B cell (primary cell): ENCODE data around the gene VARS1.

Experiments
- CTCF ChIP-seq: fragments of 200-600 bp; IDR thresholded peaks from one replicate; pipeline ENCODE4 v1.8.0; 2022; ENCODE audit warnings: antibody characterized with exemption, mild to moderate bottlenecking
- EZH2 ChIP-seq: IDR thresholded peaks from 2 replicates; pipeline ENCODE4 v1.6.1; 2012; ENCODE audit warnings: borderline replicate concordance, low read depth, mild to moderate bottlenecking, moderate library complexity, low read length; ENCODE audit not compliant: insufficient read depth, poor library complexity, severe bottlenecking

DNA sequence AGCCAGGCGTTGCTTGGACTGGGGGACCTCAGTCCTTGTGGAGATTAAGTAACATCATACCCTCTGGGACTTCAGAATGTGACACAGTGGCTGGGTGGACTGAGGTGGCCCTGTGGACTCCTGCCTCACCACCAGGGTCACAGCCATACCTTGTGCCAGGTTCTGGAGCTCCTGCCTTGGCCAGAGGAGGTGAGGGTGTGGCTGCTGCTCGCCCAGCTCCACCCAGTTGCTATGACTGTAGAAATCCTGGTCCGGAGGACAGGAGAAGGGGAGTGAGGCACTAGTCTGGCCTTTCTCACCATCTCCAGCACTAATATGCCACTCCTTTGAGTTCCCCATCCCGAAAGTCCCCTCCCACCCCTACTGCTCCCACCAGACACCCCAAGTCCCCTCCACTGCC lies 20.4 kb downstream of the VARS1 start:
- TF ChIP-seq CTCF, result no peak
- TF ChIP-seq EZH2, result no peak
